K562 (cell line): Measurements from ENCODE around the gene SRC.

ENCODE experiments used
- HCFC1 ChIP-seq: IDR thresholded peaks from 2 replicates; pipeline ENCODE4 v1.6.1; 2012; ENCODE audit warnings: low read depth, low read length, improper control_type of control experiment
- SIN3A ChIP-seq, 2 experiments: fragments of 150-350 bp in 1 of 2; IDR thresholded peaks; 2 replicates each; pipeline ENCODE4 v1.6.1; 2011 to 2016; ENCODE audit warnings: borderline replicate concordance in 2 of 2, low read depth in 2 of 2, low read length in 2 of 2, mild to moderate bottlenecking in 2 of 2, moderate library complexity in 2 of 2; ENCODE audit not compliant: control insufficient read depth in 1 of 2
- SRSF7 ChIP-seq: fragments of 200-400 bp; formaldehyde crosslinking; optimal IDR thresholded peaks from 2 replicates; pipeline ENCODE3; 2017; ENCODE audit warnings: mild to moderate bottlenecking, low read depth, low read length
- TF ChIP-seq, protein P1 (sequence below), 3 experiments: IDR thresholded peaks in 2 of 3; conservative IDR thresholded peaks in 1 of 3; 2 replicates each; pipeline ENCODE4 v1.5.1; 2011 to 2012; ENCODE audit warnings: low read length in 3 of 3, mild to moderate bottlenecking in 3 of 3, control low read depth in 2 of 3, improper control_type of control experiment in 1 of 3, inconsistent platforms in 1 of 3, low read depth in 1 of 3, mixed read lengths in 1 of 3, moderate library complexity in 1 of 3; ENCODE audit not compliant: insufficient read depth in 2 of 3

DNA sequence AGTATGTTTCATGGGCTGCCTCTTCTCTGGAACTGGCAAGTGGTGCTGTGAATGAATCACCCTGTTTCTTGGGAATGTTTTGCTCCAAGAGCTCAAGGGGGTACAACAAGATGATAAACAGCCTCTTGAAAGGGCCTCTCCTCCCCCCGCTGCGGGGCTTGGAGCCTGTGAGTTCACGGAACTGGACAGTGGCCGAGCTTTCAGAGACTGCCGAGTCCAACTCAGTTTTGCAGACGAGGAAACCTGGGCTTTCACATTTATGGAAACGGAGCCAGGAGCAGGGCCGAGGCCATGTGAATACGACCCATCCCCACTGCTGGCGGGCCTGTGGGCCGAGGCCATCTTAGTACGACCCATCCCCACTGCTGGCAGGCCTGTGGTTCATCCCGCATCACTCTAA lies 18.2 kb upstream of the SRC start:
- TF ChIP-seq SIN3A (IDR thresholded peaks at IDR 0.05; ENCODE audit: borderline replicate concordance in 2 of 2, control insufficient read depth in 1 of 2, low read depth in 2 of 2, low read length in 2 of 2) (no peak), SRSF7 (no peak), HCFC1 (no peak)
- TF ChIP-seq, protein P1, sequence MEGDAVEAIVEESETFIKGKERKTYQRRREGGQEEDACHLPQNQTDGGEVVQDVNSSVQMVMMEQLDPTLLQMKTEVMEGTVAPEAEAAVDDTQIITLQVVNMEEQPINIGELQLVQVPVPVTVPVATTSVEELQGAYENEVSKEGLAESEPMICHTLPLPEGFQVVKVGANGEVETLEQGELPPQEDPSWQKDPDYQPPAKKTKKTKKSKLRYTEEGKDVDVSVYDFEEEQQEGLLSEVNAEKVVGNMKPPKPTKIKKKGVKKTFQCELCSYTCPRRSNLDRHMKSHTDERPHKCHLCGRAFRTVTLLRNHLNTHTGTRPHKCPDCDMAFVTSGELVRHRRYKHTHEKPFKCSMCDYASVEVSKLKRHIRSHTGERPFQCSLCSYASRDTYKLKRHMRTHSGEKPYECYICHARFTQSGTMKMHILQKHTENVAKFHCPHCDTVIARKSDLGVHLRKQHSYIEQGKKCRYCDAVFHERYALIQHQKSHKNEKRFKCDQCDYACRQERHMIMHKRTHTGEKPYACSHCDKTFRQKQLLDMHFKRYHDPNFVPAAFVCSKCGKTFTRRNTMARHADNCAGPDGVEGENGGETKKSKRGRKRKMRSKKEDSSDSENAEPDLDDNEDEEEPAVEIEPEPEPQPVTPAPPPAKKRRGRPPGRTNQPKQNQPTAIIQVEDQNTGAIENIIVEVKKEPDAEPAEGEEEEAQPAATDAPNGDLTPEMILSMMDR (IDR thresholded peaks at IDR 0.05 in 2 of 3, conservative IDR thresholded peaks at IDR 0.05 in 1 of 3; ENCODE audit: insufficient read depth in 2 of 3, low read depth in 1 of 3, low read length in 3 of 3), result no peak
